GM18867 (cell line): ENCODE measurements around the gene SERPINA1.

Source experiments
- ATAC-seq: cut with Tn5 transposase; IDR thresholded peaks from one replicate; pipeline ENCODE4 v1.9.1; 2021; ENCODE audit warnings: mild to moderate bottlenecking, moderate library complexity; ENCODE audit not compliant: unreplicated experiment

Gene SERPINA1

DNA sequence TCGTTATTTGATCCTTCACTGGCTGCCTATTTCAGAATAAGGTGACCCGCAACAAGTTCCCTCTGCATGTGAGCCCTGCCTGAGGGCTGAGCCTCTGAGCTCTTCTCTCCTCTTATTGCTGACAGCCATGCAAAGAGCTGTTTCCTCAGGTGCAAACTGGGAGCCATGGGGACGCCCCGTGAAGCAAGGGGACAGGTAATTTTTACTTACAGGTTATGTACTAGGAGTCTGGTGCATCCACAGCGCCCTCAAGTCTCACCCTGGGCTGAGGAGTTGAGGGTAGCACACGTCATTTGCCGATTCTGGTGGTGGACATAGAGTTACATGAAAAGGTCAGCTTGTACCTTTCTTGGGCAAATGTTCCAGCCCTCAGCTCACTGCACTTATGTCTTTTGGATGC is 39.1 kb downstream of the SERPINA1 start:
- no peak for ATAC-seq

DNA sequence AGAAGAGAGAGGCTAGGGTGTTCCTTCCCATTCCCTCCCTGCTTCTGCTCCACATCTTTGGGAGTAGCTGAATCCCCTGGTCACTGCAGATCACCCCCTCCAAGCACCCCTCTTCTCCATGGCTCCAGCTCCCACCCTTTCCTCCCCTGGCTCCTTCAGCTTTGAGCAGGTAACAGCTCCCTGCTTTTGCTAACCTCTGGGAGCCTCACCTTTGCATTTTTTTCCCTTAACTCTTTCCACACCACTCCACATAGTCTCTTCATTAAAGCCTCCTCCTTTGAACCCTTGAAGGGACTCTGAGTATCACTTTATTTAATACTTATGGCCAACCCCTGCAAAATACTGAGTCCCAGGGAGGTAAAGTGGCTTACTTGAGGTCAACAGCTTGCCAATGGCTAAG is 39.6 kb downstream of the SERPINA1 start:
- no peak for ATAC-seq

DNA sequence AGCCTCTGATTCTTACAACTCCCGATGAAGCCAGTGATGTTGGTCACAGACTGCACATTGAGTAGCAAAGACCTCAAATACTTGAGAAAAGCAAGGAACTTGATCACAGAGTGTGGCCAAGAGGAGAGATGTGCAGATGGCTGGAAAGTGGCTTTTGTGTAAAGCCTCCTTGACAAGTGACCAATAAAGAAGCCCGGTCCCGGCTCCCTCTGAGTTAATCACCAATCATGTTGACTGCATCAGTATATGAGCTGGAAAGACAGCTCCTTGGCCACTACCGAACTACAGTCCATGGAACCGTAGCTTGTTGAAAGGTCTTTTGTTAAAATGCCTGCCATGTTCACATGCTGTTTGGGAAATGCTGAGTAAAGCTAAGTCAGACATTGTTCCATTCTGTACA is 41.6 kb downstream of the SERPINA1 start:
- no peak for ATAC-seq

DNA sequence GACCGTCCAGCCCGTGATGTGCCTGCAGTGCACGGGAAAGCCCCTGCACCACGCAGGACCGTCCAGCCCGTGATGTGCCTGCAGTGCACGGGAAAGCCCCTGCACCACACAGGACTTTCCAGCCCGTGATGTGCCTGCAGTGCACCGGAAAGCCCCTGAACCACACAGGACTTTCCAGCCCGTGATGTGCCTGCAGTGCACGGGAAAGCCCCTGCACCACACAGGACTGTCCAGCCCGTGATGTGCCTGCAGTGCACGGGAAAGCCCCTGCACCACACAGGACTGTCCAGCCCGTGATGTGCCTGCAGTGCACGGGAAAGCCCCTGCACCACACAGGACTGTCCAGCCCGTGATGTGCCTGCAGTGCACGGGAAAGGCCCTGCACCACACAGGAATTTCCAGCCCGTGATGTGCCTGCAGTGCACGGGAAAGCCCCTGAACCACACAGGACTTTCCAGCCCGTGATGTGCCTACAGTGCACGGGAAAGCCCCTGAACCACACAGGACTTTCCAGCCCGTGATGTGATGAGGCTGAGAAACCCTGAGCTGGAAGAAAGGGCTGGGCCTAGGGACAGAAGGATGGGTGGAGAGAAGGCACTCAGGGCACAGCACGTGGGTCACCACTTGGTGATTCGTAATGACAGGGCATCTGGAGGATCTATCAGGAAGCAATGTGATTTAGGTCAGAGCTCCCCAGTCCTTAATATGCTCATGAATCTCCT is 42.2 kb downstream of the SERPINA1 start:
- peak; percentile 67 for ATAC-seq

DNA sequence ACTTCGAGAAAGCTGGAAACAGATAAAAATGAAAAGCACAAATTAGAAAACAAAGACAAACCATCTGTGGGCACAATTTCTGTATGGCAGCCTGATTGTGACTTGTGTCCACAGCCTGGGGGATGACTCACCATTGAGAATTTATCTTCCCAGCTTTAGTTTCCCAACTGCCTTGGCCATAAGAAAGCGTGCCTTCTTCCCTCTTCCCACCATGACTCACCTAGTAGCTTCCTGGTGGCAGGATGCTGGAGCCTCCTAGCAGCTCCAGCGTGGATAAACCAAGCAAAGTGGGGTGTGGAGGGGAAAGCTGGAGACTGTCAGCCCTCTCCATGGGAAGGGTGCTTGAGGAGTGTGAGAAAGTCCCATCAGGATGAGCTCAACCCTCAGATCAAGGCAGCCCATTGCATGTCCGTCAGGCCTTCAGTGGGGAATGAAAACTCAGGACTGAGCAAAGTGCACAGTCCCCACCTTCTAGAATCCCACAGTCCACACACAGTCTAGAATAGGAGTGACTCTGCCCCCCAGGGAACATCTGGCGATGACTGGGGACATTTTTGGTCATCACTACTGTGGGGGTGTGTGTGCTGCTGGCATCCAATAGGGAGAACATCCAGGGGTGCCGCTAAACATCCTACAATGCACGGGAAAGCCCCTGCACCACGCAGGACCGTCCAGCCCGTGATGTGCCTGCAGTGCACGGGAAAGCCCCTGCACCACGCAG is 42.9 kb downstream of the SERPINA1 start:
- ATAC-seq: no peak

DNA sequence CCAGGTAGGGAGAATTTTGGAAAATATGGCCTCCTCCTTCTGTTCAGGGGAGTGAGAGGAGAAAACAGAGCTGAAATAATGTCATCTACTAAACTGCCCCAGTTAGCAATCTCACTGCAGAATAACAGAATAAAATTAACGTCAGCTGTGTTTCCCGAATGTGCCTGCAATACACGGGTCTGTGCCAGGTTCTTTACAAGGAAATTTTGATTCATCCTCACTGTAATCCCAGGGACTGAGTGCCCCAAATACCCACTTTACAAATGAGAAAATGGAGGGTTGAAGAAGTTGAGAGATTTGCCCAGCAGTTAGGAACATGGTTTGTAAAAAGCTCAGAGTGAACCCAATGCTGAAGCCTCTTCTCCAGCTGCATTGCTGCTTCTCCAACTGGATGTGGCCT is 44.0 kb downstream of the SERPINA1 start:
- no peak for ATAC-seq

DNA sequence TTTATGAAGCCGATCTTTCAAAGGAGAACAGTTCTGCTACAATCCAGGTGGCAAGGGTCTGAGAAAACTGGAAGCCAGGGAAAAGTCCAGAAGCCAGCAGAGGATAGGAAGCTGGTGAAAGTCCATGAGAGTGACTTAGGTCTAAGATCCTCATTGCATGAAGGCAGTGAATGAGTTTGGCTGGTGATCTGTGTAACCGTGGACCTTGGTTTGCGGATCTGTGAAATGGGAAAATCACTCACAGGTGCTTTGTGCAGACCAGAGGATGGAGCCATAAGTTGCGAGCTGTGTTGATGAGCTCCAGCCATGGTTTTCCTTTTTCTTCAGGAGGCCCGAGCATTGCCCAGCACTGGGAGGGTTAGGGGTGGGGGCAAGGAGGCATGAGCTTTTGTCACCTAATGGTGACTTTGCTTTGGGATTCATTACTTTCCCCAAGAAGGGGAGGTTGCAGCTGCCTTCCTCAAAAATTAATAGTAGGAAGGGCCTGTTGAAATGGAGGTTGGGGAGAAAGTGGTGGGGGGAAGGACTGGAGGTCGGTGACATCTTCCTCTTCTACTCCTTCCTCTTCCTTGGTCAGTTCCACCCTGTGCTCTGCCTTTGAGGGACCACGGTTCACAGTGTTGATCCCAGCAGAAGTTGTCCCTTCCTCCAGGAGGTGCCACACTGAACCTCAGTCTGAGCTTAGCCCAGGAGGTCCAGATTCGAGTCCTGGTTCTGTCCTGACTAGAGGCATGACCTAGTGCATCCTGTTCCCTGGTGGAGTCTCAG is 45.0 kb downstream of the SERPINA1 start:
- ATAC-seq: no peak

DNA sequence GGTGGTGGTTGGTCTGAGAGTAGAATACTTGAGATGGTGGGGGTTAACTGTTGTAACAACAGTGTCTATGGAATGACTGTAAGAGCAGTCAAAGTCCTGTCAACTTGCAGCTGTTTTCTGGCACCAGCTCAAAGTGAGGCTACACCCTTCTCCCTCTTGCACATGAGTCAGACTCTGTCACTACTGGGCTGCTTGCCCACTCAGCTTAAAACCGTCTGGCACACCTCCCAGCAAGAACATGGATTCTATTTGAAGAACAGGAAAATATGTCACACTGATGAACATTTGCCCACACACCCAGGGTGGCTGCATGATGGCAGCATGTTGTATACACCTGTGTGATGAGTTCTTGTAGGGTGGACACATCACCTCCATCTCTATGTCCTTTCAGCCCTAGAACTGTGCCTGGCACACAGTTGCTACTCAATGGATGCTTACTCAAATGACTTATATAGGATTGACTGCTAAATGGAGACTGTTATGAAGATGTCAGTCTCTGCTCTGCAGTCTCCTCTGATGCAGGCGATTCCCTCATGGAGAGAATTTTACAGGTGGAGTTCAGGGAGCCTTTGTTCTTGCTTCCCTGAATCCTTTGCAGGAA is 46.0 kb downstream of the SERPINA1 start:
- ATAC-seq: no peak

DNA sequence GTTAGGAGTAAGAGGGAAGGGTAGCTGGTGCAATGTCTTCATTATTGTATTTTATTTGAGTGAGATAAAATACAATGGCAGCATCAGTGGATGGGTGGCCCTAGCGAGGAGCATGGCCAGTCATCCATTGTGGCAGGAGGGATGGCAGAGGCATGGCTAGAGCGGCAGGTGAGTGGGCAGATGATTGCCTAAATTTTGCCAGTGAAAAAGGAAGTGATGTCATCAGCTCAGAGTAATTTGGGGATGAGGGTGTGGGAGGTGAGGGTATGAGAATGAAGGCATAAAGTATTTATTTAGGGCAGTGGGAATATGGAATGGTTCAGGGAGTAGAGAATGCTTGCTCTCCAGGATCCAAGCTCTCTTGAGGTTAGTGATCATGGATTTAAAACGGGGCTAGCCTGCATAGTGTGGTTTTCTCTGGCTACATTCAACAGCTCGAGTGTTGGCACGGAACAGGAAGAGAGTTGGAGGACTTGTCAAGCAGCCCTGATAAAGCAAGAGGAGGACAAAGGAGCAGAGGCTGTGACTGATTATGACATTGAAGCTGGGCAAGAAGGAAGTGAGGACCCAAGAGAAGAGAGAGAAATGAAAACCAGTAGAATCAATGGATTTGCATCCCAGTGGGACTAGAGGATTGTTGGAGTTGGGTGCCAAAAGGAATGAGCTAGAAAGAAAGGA is 46.6 kb downstream of the SERPINA1 start:
- ATAC-seq: no peak

DNA sequence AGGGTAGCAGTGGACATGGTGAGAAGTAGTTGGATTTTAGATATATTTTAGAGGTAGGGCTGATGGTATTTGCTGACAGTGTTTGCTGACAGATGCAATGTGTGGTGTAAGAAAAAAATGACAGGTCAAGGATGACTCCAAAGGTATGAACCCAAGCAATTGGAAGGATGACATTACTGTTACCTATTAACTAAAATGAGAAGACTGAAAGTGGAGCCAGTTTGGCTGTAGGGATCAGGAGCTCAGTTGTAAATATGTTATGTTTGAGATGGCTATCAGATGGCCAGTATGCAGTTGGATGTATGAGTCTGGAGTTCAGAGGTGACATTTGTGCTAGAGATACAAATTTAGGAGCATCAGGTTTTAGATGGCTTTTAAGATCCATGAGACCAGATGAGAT is 47.9 kb downstream of the SERPINA1 start:
- no peak for ATAC-seq

DNA sequence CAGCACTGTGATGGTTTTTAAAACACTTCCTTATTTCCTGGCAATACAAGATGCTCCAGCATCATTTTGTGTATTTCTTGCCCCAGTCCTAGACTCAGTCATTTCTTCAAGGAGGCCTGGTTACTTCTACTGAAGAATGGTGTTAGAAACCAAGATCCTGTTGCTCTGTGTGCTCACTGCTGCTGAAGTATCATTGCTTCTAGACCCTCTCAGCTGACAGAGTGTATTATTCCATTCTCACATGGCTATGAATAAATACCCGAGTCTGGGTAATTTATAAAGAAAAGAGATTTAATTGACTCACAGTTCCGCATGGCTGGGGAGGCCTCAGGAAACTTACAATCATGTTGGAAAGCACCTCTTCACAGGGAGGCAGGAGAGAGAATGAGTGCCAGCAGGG is 50.4 kb downstream of the SERPINA1 start:
- no peak for ATAC-seq

DNA sequence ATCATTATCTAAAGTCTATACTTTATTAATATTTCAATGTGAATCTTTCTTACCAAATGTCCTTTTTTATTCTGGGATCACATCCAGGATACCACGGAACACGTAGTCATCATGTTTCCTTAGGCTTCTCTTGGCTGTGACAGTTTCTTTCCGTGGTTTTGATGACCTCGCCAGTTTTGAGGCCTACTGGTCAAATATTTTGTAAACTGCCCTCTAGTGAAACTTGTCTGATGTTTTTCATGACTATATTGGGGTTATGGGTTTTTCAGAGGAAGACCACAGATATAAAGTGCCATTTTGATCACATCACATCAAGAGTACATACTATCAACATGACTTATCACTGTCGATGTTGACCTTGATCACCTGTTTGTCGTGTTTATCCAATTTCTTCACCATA is 51.1 kb downstream of the SERPINA1 start:
- no peak for ATAC-seq

DNA sequence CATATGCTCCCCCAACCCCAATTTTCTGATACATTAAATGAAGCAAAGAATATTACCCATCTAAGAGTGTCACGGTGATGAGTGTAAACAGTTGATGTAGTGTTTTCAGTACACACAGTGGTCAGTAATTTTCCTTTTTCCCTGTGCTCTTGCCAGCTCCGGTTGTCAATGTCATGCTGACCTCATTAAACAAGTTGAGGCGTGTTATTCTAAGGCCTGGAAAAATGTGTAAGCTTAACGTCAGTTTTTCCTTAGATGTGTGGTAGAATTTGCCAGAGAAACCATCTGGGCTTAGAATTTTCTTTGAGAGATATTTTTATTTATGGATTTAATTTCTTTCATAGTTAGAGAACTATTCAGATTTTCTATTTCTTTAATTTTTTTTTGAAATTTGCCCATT is 53.5 kb downstream of the SERPINA1 start:
- no peak for ATAC-seq

DNA sequence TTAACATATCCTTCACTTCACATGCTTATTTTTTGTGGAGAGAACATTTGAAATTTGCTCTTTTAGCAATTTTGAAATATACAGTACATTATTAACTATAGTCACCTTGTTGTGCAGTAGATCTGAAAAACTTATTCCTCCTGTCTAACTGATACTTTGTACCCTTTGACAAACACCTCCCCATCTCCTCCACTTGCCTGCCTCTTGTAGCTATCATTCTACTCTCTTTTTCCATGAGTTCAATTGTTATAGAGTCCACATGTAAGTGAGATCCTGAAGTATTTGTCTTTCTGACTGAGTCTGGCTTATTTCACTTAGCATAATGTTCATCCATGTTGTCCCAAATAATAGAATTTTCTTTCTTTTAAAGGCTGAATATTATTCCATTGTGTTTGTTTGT is 55.8 kb downstream of the SERPINA1 start:
- no peak for ATAC-seq

DNA sequence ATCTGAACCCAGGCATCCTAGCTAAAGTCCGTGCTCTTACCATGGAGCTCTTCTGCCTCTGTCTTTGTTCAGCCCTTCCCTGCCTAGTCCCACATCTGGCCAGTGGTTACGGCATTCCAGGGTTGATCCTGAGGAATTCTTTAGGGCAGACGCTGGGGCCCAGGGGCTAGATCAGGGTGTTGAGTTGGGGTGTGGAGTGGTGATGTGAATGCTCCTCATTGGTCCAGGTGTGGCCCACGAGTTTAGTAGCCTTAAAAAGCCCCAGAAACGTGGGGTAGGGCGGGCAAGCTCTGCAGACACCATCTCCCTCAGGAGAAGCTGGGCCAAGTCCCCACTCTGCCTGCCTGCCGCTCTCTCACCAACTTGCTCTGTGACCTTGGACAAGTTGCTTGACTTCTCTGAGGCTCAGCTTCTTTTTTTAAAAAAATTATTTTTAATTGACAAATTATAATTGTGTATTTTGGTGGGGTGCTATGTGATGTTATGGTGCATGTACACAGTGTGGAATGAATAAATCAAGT is 56.3 kb downstream of the SERPINA1 start:
- no peak for ATAC-seq

DNA sequence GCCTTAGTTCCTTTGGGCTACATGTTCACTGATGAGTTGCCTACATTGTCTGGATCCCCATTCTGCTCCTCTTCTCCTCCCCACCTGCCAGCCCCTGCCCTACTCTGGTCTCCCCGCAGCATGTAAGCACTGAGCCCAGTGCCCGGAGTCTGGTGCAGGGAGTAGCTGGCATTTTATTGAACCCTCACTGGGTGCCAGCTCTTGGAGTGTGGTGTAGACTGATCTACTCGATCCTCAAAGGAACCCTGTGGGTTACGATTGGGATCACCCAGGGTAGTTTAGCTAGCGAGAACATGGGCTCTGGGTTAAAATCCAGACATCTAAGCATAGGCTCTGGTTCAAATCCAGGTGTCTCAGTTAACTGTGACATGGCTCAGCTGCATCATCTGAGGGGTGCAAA is 56.9 kb downstream of the SERPINA1 start:
- no peak for ATAC-seq

DNA sequence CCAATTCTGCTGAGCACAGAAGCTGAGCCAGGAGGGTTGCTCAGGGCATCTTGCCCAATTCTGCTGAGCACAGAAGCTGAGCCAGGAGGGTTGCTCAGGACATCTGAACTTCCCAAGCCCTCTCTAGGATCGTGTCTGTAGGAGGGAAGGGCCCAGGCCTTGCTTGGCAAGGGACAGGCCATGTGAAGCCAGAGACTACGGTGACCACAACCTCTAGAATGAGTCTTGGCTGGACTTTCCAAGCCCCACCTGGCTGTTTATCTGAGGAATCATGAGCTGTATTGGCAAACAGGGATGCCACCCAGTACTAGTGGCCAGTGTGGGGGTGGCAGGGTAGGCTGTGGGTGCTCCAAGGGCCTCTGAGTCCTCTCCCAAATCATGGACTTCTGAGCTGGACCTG is 57.5 kb downstream of the SERPINA1 start:
- ATAC-seq: no peak

DNA sequence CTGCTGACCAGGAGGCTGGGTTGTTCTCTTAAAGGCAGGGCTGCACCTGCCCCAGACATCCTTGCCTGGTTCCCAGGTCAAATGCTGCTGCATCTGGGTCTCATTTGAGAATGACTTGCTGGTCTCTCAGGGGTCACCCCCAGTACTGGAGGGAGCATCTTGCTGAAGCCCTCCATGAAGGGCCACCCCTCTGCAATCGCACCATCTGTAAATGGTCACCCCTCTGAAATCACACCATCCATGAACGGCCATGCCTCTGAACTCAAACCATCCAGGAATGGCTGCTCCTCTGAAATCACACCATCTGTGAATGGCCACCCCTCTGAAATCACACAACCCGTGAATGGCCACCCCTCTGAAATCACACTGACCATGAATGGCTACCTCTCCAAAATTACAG is 58.0 kb downstream of the SERPINA1 start:
- no peak for ATAC-seq

DNA sequence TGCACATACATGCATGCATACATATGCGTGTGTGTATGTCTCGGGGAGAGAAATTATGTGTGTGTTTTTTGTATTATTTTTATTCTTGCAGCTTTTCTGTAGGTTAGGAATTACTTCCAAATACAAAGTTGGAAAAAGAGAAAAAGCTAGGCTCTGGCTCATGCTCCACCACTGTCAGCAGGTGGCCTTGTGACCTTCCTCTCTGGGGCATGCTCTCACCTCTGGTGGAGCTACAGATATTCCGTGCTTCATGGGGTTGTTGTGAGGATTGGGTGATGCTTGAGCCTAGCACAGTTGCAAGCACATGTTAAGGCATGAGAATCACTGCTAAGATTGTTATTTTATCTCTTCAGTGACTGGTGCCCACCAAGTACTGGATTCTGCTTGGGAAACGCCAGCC is 58.5 kb downstream of the SERPINA1 start:
- no peak for ATAC-seq

DNA sequence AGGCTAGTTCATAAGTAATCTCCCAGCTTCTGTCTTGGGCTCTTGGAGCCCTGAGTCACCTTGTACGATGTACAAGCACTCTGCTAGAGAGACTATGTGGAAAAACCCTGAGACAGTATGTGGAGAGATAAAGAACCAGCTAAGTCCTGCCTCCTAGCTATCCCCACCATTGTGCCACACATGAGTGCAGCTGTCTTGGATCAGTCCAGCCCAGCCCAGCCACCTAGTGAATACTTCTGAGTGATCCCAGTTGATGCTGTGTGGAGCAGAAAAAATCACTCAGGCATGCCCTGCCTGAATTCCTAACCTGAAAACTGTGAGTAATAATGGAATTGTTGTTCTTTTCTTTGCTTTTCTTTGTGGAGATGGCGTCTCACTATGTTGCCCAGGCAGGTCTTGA is 60.2 kb downstream of the SERPINA1 start:
- ATAC-seq: no peak
